Sigmoid colon (tissue), 7 donors: ENCODE measurements around the gene TCEAL9. TPM values are rescaled to one million over a fixed set of nuclear protein-coding genes. Genes with fewer than 3 reads are reported as not detected.

Experiments used
- DNase-seq: peaks from one replicate; pipeline ENCODE4 v3.0.0-alpha.2; 2019
- H3K27ac ChIP-seq, 4 donors: fragments of 200-600 bp; sonication (generic); one replicate each; pipeline ENCODE4 v1.5.1; 2016 to 2019; ENCODE audit warnings: mild to moderate bottlenecking in 1 of 4
- H3K27me3 ChIP-seq, 3 donors: fragments of 200-600 bp; sonication (generic); one replicate each; pipeline ENCODE4 v1.5.1; 2019; ENCODE audit warnings: mild to moderate bottlenecking in 1 of 3
- H3K36me3 ChIP-seq, 4 donors: fragments of 200-600 bp; sonication (generic); one replicate each; pipeline ENCODE4 v1.5.1; 2016 to 2019
- H3K4me1 ChIP-seq, 4 donors: fragments of 200-600 bp; sonication (generic); one replicate each; pipeline ENCODE4 v1.5.1; 2017 to 2019
- H3K4me3 ChIP-seq, 4 donors: fragments of 200-600 bp; sonication (generic); one replicate each; pipeline ENCODE4 v1.5.1; 2017 to 2019; ENCODE audit warnings: mild to moderate bottlenecking in 2 of 4, moderate library complexity in 1 of 4
- H3K9me3 ChIP-seq, 4 donors: fragments of 200-600 bp in 3 of 4; sonication (generic) in 3 of 4; one replicate each; pipeline versions ENCODE4 v1.5.1 to v1.6.1; 2013 to 2019
- EP300 ChIP-seq, 4 donors: sonication (generic); formaldehyde crosslinking; IDR thresholded peaks; one replicate each; pipeline ENCODE4 v1.6.1; 2017; ENCODE audit warnings: antibody characterized with exemption in 4 of 4
- POLR2A ChIP-seq, 2 donors: fragments of 450-650 bp; IDR thresholded peaks; one replicate each; pipeline ENCODE4 v1.6.1; 2016; ENCODE audit warnings: antibody characterized with exemption in 2 of 2, mild to moderate bottlenecking in 2 of 2, moderate library complexity in 2 of 2
- POLR2AphosphoS5 ChIP-seq, 4 donors: sonication (generic); formaldehyde crosslinking; IDR thresholded peaks; one replicate each; pipeline ENCODE4 v1.6.1; 2017; ENCODE audit warnings: antibody characterized with exemption in 4 of 4
- WGBS, 2 donors: extraction: QIAGEN DNeasy Blood & Tissue Kit; methylation state at CpG; one replicate each; pipeline ENCODE4 v1.1.7; 2013; 5-methylcytosine and 5-hydroxymethylcytosine counted together
- intact Hi-C: fragments of 100-400 bp; cut with DNase I; formaldehyde crosslinking; loops from one replicate; pipeline ENCODE4 v1.15.1; 2023
- polyA plus RNA-seq, 3 donors: library from polyadenylated mRNA; stranded (reverse); fragments of 200-250 nt; gene quantifications; one replicate each; pipeline ENCODE4 v1.2.3, GENCODE V29; 2013
- total RNA-seq, 4 donors: library from RNA; depleted of rRNA; stranded (reverse); fragments of >200 nt; gene quantifications; one replicate each; pipeline ENCODE4 v1.1.0, GENCODE V29; 2016
- TF ChIP-seq, protein P1 (sequence below), 4 experiments: fragments of 450-650 bp in 3 of 4; fragments of 200-600 bp in 1 of 4; IDR thresholded peaks; one replicate each; pipeline ENCODE4 v1.5.1; 2016 to 2019; ENCODE audit warnings: antibody characterized with exemption in 4 of 4, mild to moderate bottlenecking in 3 of 4, moderate library complexity in 2 of 4
- donor health status: healthy with polysubstance abuse.
- donor health status: Bipolar disorder and iron deficiency.
- donor health status: healthy.

Gene TCEAL9
- total and polyA plus RNA-seq, 7 donors, result 52.4 to 93.7 (median 78.1) TPM

DNA sequence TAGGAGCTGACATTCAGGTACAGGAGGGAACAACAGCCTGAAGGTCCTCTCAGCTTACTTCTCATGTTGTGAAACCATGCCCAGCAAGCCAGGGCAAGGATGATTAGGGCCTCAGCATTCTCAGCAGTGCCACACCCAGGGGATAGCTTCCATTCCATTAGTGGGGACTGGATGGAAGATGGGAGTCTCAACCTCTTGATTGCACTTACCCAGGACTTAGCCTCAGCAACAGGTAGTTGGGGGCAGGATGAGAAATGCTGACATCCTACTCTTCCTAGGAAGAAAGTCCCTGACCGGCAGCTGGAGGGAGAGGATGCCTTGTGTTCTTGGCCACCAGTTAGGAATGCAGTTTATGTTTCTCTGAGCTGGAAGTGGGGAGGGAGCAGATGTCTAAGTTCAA is 11.2 kb downstream of the TCEAL9 start:
- DNase-seq, result no peak
- 91 to 94% methylated on average over 1 of the region's 1 CpG for WGBS, 2 donors
- Histone ChIP-seq H3K36me3 (no peaks in the 10 kb centered on the region), H3K27ac (no peak overlapping the region), H3K27me3 (no peaks in the 10 kb centered on the region), H3K4me1 (no peaks in the 10 kb centered on the region), H3K4me3 (no peak overlapping the region), H3K9me3 (no peaks in the 10 kb centered on the region)
- intact Hi-C loops, result no loop called here
- TF ChIP-seq POLR2AphosphoS5 (IDR thresholded peaks at IDR 0.05) (no peak), POLR2A (IDR thresholded peaks at IDR 0.05) (no peak), EP300 (IDR thresholded peaks at IDR 0.05) (no peak)
- TF ChIP-seq, protein P1, sequence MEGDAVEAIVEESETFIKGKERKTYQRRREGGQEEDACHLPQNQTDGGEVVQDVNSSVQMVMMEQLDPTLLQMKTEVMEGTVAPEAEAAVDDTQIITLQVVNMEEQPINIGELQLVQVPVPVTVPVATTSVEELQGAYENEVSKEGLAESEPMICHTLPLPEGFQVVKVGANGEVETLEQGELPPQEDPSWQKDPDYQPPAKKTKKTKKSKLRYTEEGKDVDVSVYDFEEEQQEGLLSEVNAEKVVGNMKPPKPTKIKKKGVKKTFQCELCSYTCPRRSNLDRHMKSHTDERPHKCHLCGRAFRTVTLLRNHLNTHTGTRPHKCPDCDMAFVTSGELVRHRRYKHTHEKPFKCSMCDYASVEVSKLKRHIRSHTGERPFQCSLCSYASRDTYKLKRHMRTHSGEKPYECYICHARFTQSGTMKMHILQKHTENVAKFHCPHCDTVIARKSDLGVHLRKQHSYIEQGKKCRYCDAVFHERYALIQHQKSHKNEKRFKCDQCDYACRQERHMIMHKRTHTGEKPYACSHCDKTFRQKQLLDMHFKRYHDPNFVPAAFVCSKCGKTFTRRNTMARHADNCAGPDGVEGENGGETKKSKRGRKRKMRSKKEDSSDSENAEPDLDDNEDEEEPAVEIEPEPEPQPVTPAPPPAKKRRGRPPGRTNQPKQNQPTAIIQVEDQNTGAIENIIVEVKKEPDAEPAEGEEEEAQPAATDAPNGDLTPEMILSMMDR (IDR thresholded peaks at IDR 0.05), result no peak

DNA sequence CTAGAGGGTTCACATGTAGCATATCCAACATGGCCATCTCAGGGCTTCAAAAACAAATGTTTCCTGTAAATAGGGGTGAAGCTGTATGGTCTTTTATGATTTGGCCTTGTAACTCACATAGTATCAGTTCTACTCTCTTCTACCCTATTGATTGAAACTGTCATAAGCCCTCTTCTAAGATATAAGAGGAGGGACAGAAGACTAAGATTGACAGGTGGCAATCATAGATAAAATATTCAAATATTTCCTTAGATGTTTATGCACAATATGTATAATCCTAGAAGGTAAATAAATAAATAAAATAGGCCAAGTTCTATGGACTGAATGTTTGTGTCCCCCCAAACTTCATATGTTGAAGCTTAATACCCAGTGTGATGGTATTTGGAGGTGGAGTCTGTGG is 13.2 kb downstream of the TCEAL9 start:
- H3K4me3 ChIP-seq, result no peak overlapping the region
- H3K27ac ChIP-seq, result no peak overlapping the region
- intact Hi-C loops, result no loop called here
- no peak for DNase-seq
- H3K36me3 ChIP-seq, result no peaks in the 10 kb centered on the region
- H3K27me3 ChIP-seq, result no peaks in the 10 kb centered on the region
- no peaks in the 10 kb centered on the region for H3K4me1 ChIP-seq
- TF ChIP-seq POLR2A (IDR thresholded peaks at IDR 0.05) (no peak), POLR2AphosphoS5 (IDR thresholded peaks at IDR 0.05) (no peak), EP300 (IDR thresholded peaks at IDR 0.05) (no peak)
- TF ChIP-seq, protein P1 (IDR thresholded peaks at IDR 0.05), result no peak
- H3K9me3 ChIP-seq, result no peaks in the 10 kb centered on the region

DNA sequence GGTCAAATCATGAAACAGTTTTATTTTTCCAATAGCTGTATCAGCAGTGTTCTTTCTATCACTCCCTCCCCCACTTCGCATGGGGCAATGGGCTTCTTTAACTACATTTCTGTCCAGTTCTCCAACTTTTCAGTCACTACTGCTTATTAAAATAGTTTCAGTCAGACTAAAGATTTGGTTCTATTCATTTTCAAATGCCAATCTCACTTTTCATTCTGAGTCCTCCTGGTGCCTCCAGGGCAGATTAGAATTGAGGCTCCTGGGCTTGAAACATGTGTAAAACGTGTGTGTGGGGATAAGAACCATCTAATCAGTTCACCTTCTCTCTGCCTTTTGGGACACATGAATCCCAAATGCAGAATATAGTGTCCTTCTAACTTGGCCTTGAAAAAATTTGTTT is 16.6 kb downstream of the TCEAL9 start:
- DNase-seq, result no peak
- TF ChIP-seq EP300 (IDR thresholded peaks at IDR 0.05), result no peak
- no peak overlapping the region for H3K27ac ChIP-seq
- peaks cover 0 to 3% (median 0%) of the 10 kb centered on the region in 3 donors for H3K27me3 ChIP-seq
- H3K36me3 ChIP-seq, result no peaks in the 10 kb centered on the region
- H3K4me1 ChIP-seq, result no peaks in the 10 kb centered on the region
- no peaks in the 10 kb centered on the region for H3K9me3 ChIP-seq
- intact Hi-C loops, result no loop called here
- H3K4me3 ChIP-seq, result no peak overlapping the region
- WGBS, 2 donors, result 73 to 80% methylated on average over 2 of the region's 2 CpGs

DNA sequence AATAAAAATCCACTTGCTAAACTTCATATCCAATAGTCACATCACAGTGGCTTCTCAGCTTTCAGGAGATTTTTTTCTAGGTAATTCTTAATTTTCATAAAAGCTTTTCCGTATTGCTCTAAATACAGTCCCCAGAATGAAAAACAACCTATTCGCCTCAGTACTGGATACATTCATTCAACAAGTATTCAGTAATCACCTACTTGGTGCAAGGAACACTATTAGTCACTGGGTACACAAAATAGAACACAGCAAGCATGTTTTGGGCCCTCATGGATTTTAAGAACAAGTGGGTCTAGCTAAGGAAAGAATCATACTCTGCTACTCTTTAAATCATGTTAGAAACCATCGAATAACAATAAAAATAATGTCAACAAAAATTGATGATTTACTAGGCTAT is 17.3 kb downstream of the TCEAL9 start:
- TF ChIP-seq POLR2AphosphoS5 (IDR thresholded peaks at IDR 0.05) (no peak), POLR2A (IDR thresholded peaks at IDR 0.05) (no peak), EP300 (IDR thresholded peaks at IDR 0.05) (no peak)
- TF ChIP-seq, protein P1 (IDR thresholded peaks at IDR 0.05), result no peak
- intact Hi-C loops, result no loop called here
- Histone ChIP-seq H3K27me3 (peaks cover 0 to 3% (median 0%) of the 10 kb centered on the region in 3 donors), H3K36me3 (no peaks in the 10 kb centered on the region), H3K4me3 (no peak overlapping the region), H3K9me3 (no peaks in the 10 kb centered on the region), H3K27ac (no peak overlapping the region), H3K4me1 (no peaks in the 10 kb centered on the region)
- 71 to 81% methylated on average over 3 of the region's 3 CpGs for WGBS, 2 donors
- no peak for DNase-seq

DNA sequence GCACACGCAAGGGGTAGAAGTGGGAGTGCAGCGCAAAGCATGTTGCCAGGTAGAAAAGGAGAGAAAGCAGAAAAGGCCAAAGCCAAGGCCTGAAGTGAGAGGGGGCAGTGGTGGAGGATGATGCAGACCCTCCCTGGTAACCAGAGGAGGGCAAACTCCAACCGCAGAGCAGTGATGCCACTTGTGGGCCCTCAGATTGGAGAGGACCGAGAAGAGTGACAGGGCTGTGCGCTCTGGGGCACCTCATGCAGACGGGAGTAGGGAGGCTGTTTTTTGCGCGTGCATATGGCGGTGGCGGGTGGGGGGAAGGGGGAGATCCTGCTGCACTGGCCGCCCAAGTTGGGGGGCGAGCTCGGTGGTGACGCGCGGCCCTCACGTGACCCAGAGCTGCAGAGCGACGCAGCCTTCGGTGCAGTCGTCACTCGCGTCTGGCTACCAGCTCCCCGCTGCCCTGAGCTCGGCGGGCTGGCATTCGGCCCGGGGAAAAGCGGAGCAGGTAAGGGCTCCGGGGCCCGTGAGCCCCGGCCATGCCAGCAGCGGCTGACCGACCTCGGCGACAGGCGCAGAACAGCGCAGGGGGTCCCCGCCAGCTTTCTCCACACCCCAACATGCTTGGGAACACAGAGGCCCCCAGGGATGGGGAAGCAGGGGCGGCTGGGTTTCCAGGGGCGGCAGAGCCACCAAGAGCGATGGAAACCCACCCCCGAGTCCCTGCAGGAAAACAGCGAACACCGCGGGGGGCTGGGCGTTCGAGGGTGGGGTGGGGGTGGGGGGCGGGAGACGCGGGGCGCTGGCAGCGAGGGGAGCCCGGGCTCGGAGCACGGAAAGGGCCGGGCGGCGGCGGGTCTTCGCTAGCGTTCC is 20.0 kb downstream of the TCEAL9 start, which contains the start of gene BEX3:
Gene BEX3, plus strand, starts transcription at position 421 of the 861 bp plus-strand sequence. CDS start 984 bp downstream, outside the sequence.
- TF ChIP-seq POLR2AphosphoS5 (IDR thresholded peaks at IDR 0.05) (peak; percentile 78 to 92 (median 83)), EP300 (IDR thresholded peaks at IDR 0.05) (no peak), POLR2A (IDR thresholded peaks at IDR 0.05) (peak in 1 of 2 donors; percentile 45)
- TF ChIP-seq, protein P1 (IDR thresholded peaks at IDR 0.05), result no peak
- H3K4me3 ChIP-seq, result peak within 1 kb of the TSS; percentile 70 to 76 (median 72)
- H3K4me1 ChIP-seq, result no peaks in the 10 kb centered on the region
- DNase-seq, result peak; percentile 80
- WGBS, 2 donors, result 4 to 5% methylated on average over 48 to 61 of the region's 62 CpGs
- peaks cover 0 to 3% (median 0%) of the 10 kb centered on the region in 3 donors for H3K27me3 ChIP-seq
- peak within 1 kb of the TSS; percentile 82 to 87 (median 84) for H3K27ac ChIP-seq
- no peaks in the 10 kb centered on the region for H3K9me3 ChIP-seq
- H3K36me3 ChIP-seq, result no peaks in the 10 kb centered on the region
- intact Hi-C loops, result no loop called here
